Ishikawa (cell line): Measurements from ENCODE around the gene NUP188.

Experiments
- CEBPB ChIP-seq: IDR thresholded peaks from 2 replicates; pipeline ENCODE4 v1.6.1; 2012
- CREB1 ChIP-seq: IDR thresholded peaks from 2 replicates; pipeline ENCODE4 v1.6.1; 2012; ENCODE audit warnings: low read depth
- EGR1 ChIP-seq: IDR thresholded peaks from 2 replicates; pipeline ENCODE4 v1.6.1; 2012
- EP300 ChIP-seq: IDR thresholded peaks from 2 replicates; pipeline ENCODE4 v1.6.1; 2012; ENCODE audit warnings: borderline replicate concordance
- FOXM1 ChIP-seq: IDR thresholded peaks from 2 replicates; pipeline ENCODE4 v1.6.1; 2012; ENCODE audit warnings: low read depth, borderline replicate concordance
- NFIC ChIP-seq: IDR thresholded peaks from 2 replicates; pipeline ENCODE4 v1.6.1; 2012
- RAD21 ChIP-seq: IDR thresholded peaks from 2 replicates; pipeline ENCODE4 v1.6.1; 2012; ENCODE audit warnings: low read depth
- REST ChIP-seq: IDR thresholded peaks from 2 replicates; pipeline ENCODE4 v1.6.1; 2012; ENCODE audit warnings: low read depth, mild to moderate bottlenecking
- TAF1 ChIP-seq: IDR thresholded peaks from 2 replicates; pipeline ENCODE4 v1.6.1; 2012; ENCODE audit warnings: low read depth, mild to moderate bottlenecking
- TCF12 ChIP-seq: IDR thresholded peaks from 2 replicates; pipeline ENCODE4 v1.6.1; 2012; ENCODE audit warnings: low read depth
- TEAD4 ChIP-seq: IDR thresholded peaks from 2 replicates; pipeline ENCODE4 v1.6.1; 2012
- YY1 ChIP-seq: IDR thresholded peaks from 2 replicates; pipeline ENCODE4 v1.6.1; 2012; ENCODE audit warnings: low read depth
- ZBTB7A ChIP-seq: IDR thresholded peaks from 2 replicates; pipeline ENCODE4 v1.6.1; 2012; ENCODE audit warnings: low read depth
- TF ChIP-seq, protein P1 (sequence below): IDR thresholded peaks from 2 replicates; pipeline ENCODE4 v1.6.1; 2012
- TF ChIP-seq, protein P2 (sequence below): IDR thresholded peaks from 2 replicates; pipeline ENCODE4 v1.6.1; 2012

The NUP188 gene

DNA sequence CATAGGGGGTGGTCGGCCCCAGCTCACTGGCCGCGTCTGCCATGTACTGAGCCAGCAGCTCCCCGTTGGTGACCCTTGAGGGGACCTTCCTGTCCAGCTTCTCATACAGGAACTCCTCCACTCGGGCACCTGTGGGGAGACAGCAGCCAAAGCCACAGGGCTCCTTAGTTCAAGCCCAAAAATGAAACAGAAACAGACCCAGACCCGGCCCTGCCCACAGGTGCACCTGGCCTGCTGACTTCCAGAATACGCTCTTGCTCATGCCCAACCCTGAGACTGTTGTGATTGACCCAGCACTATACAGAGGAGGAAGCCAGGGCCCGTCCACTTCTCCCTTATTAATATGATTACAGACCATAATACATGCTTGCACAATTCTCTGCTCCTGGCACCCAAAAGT, 73.6 kb downstream of the NUP188 start:
- no peak for TF ChIP-seq NFIC
- TF ChIP-seq, protein P1, sequence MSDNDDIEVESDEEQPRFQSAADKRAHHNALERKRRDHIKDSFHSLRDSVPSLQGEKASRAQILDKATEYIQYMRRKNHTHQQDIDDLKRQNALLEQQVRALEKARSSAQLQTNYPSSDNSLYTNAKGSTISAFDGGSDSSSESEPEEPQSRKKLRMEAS: no peak
- no peak for TF ChIP-seq YY1
- no peak for TF ChIP-seq FOXM1
- no peak for TF ChIP-seq CREB1
- TF ChIP-seq RAD21: no peak
- no peak for TF ChIP-seq EGR1
- TF ChIP-seq, protein P2, sequence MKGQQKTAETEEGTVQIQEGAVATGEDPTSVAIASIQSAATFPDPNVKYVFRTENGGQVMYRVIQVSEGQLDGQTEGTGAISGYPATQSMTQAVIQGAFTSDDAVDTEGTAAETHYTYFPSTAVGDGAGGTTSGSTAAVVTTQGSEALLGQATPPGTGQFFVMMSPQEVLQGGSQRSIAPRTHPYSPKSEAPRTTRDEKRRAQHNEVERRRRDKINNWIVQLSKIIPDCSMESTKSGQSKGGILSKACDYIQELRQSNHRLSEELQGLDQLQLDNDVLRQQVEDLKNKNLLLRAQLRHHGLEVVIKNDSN: no peak
- TF ChIP-seq ZBTB7A: no peak
- no peak for TF ChIP-seq REST
- TF ChIP-seq TEAD4: no peak
- no peak for TF ChIP-seq TCF12
- TF ChIP-seq EP300: no peak
- no peak for TF ChIP-seq CEBPB
- TF ChIP-seq TAF1: no peak

DNA sequence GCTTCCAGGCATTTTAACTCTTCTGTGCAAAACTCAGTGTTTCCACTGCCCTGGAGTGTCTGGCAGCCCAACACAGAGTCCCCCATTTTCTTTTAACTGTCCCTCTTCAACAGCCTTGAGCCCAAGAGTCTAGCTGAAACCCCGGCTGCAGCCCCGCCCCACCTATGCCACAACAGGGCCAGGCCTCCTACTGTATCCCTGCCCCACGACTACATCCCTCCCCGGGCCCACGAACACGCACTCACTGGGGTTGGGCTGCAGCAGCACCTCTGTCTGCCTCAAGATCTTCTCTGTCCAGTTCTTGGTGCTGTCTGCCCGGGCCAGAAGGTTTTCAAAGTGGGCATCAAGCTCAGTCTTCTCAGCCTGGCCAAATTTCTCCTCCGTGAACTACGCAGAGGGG, 74.5 kb downstream of the NUP188 start:
- TF ChIP-seq TEAD4 (no peak), CREB1 (no peak), TAF1 (no peak), REST (no peak), TCF12 (no peak), FOXM1 (no peak), EP300 (no peak), EGR1 (no peak), YY1 (no peak), ZBTB7A (no peak), NFIC (no peak), CEBPB (no peak), RAD21 (no peak)
- TF ChIP-seq, protein P2: no peak
- TF ChIP-seq, protein P1: no peak

- TF ChIP-seq, protein P1: no peak
- TF ChIP-seq TEAD4: no peak
- TF ChIP-seq EP300: peak; percentile 41
- 0 out of 2 replicates have a peak, but pooled peaks have one; percentile 43 for TF ChIP-seq ZBTB7A
- TF ChIP-seq, protein P2: 0 out of 2 replicates have a peak, but pooled peaks have one; percentile 9
- TF ChIP-seq CREB1: no peak
- TF ChIP-seq EGR1: no peak
- TF ChIP-seq CEBPB: no peak
- TF ChIP-seq NFIC: peak; percentile 76
- peak; percentile 67; the same call in 1 of the 2 replicates for TF ChIP-seq TCF12
- no peak for TF ChIP-seq TAF1
- no peak for TF ChIP-seq RAD21
- TF ChIP-seq REST: no peak
- peak; percentile 70 for TF ChIP-seq YY1
- TF ChIP-seq FOXM1: no peak
These were observed 75.8 kb downstream of the NUP188 start for GRCh38 chr9:129023036-129023907.
